Stimulated activated CD4-positive, alpha-beta T cell treated with anti-CD3 and anti-CD28 coated beads, Interleukin-2, amount 100 ng/mL, for 24 hours (primary cell): ENCODE measurements around the gene RNF149.

Source experiments
- DNase-seq, 2 donors: peaks; one replicate each; pipeline ENCODE4 v3.0.0-alpha.2; 2020

RNF149 gene

GRCh38 chr2:101293544-101293943 lies 15.0 kb downstream of the RNF149 start:
- DNase-seq = no peak

GRCh38 chr2:101291973-101292372 lies 16.5 kb downstream of the RNF149 start:
- DNase-seq = no peak

- no peak for DNase-seq
Measured at GRCh38 chr2:101290711-101291110, 17.8 kb downstream of the RNF149 start.

- DNase-seq = no peak
Measured at GRCh38 chr2:101287303-101287702, 21.2 kb downstream of the RNF149 start.

GRCh38 chr2:101286684-101287083 lies 21.8 kb downstream of the RNF149 start:
- no peak for DNase-seq

GRCh38 chr2:101282980-101283379 lies 25.5 kb downstream of the RNF149 start:
- no peak for DNase-seq

GRCh38 chr2:101281482-101281881 lies 27.0 kb downstream of the RNF149 start:
- no peak for DNase-seq

- no peak for DNase-seq
Measured at GRCh38 chr2:101278925-101279324, 29.6 kb downstream of the RNF149 start.

- no peak for DNase-seq
Measured at GRCh38 chr2:101277111-101277510, 31.4 kb downstream of the RNF149 start.

- no peak for DNase-seq
Measured at GRCh38 chr2:101274142-101274541, 34.4 kb downstream of the RNF149 start.

GRCh38 chr2:101273056-101273455 lies 35.4 kb downstream of the RNF149 start:
- DNase-seq = no peak

- no peak for DNase-seq
Measured at GRCh38 chr2:101272045-101272784, 36.3 kb downstream of the RNF149 start.

- no peak for DNase-seq
Measured at GRCh38 chr2:101270700-101271259, 37.7 kb downstream of the RNF149 start.

- DNase-seq = no peak
Measured at GRCh38 chr2:101267671-101268656, 40.5 kb downstream of the RNF149 start.

GRCh38 chr2:101265893-101266499 lies 42.5 kb downstream of the RNF149 start:
- no peak for DNase-seq

GRCh38 chr2:101264360-101264939 lies 44.1 kb downstream of the RNF149 start:
- no peak for DNase-seq

- DNase-seq = no peak
Measured at GRCh38 chr2:101263377-101263800, 45.1 kb downstream of the RNF149 start.

- no peak for DNase-seq
Measured at GRCh38 chr2:101262142-101262541, 46.4 kb downstream of the RNF149 start.

GRCh38 chr2:101258804-101259203 lies 49.7 kb downstream of the RNF149 start:
- no peak for DNase-seq

- no peak for DNase-seq
Measured at GRCh38 chr2:101256316-101256715, 52.2 kb downstream of the RNF149 start.

GRCh38 chr2:101255501-101255900 lies 53.0 kb downstream of the RNF149 start:
- no peak for DNase-seq

GRCh38 chr2:101253703-101254450 lies 54.6 kb downstream of the RNF149 start:
- DNase-seq = no peak
